SK-N-SH (cell line): ENCODE data around the gene IRGQ. TPM values are rescaled to one million over a fixed set of nuclear protein-coding genes. Genes with fewer than 3 reads are reported as not detected.

Source experiments
- CTCF ChIA-PET: fragments of 300-600, 350-600 bp; formaldehyde crosslinking; extraction: SDS; loops from one replicate; lab custom pipeline; 2021; lab: Yijun Ruan, JAX
- POLR2A ChIA-PET: fragments of 350-600 bp; sonication (Branson Sonifier 250); formaldehyde crosslinking; extraction: SDS; loops from one replicate; lab custom pipeline; 2020; ENCODE audit warnings: antibody characterized with exemption, inconsistent platforms; lab: Yijun Ruan, JAX
- DNase-seq: peaks from one replicate; pipeline ENCODE4 v3.0.0; 2012
- H2AFZ ChIP-seq: fragments of 200-600 bp; sonication (generic); 2 replicates; pipeline ENCODE4 v1.8.1; 2016; ENCODE audit warnings: antibody characterized with exemption, mild to moderate bottlenecking, low read depth
- H3F3A ChIP-seq: fragments of 200-600 bp; sonication (generic); replicated peaks from 2 replicates; pipeline ENCODE3; 2016; ENCODE audit warnings: antibody characterized with exemption, mild to moderate bottlenecking; ENCODE audit not compliant: insufficient read depth
- H3K27ac ChIP-seq, 2 experiments: fragments of 200-500 bp in 1 of 2; fragments of 200-600 bp in 1 of 2; sonication (Bioruptor generic) in 1 of 2; sonication (generic), shearing (Covaris generic) in 1 of 2; 2 replicates each; pipeline versions ENCODE4 v1.5.1 to v1.6.1; 2014 to 2016; ENCODE audit warnings: low read depth in 2 of 2, inconsistent platforms in 1 of 2, low read length in 1 of 2, mild to moderate bottlenecking in 1 of 2, mixed read lengths in 1 of 2
- H3K27me3 ChIP-seq: fragments of 200-600 bp; sonication (generic), shearing (Covaris generic); 2 replicates; pipeline ENCODE4 v1.6.1; 2016; ENCODE audit warnings: mixed run types; ENCODE audit not compliant: insufficient read depth
- H3K36me3 ChIP-seq, 2 experiments: fragments of 200-500 bp in 1 of 2; fragments of 200-600 bp in 1 of 2; sonication (Bioruptor generic) in 1 of 2; sonication (generic) in 1 of 2; replicated peaks in 1 of 2; 2 replicates each; pipeline versions ENCODE3 to v1.5.1; 2014 to 2016; ENCODE audit warnings: low read length in 1 of 2, mild to moderate bottlenecking in 1 of 2; ENCODE audit not compliant: insufficient read depth in 2 of 2, control insufficient read depth in 1 of 2
- H3K4me1 ChIP-seq, 2 experiments: fragments of 200-500 bp in 1 of 2; fragments of 200-600 bp in 1 of 2; sonication (Bioruptor generic) in 1 of 2; sonication (generic), shearing (Covaris generic) in 1 of 2; 2 replicates each; pipeline versions ENCODE4 v1.5.1 to v1.6.1; 2014 to 2016; ENCODE audit warnings: low read depth in 1 of 2, low read length in 1 of 2, mixed run types in 1 of 2; ENCODE audit not compliant: insufficient read depth in 2 of 2, control insufficient read depth in 1 of 2
- H3K4me2 ChIP-seq: fragments of 200-600 bp; sonication (generic), shearing (Covaris generic); 2 replicates; pipeline ENCODE4 v1.6.1; 2017; ENCODE audit warnings: mixed run types
- H3K4me3 ChIP-seq, 2 experiments: fragments of 200-500 bp in 1 of 2; fragments of 200-600 bp in 1 of 2; sonication (Bioruptor generic) in 1 of 2; sonication (generic), shearing (Covaris generic) in 1 of 2; 2 replicates each; pipeline versions ENCODE4 v1.5.1 to v1.8.1; 2014 to 2016; ENCODE audit warnings: low read depth in 2 of 2, inconsistent platforms in 1 of 2, low read length in 1 of 2, mild to moderate bottlenecking in 1 of 2, mixed read lengths in 1 of 2, moderate library complexity in 1 of 2
- H3K79me2 ChIP-seq: fragments of 200-600 bp; sonication (generic); 2 replicates; pipeline ENCODE4 v1.8.1; 2017; ENCODE audit warnings: mild to moderate bottlenecking; ENCODE audit not compliant: insufficient read depth
- H3K9ac ChIP-seq: fragments of 200-600 bp; sonication (generic); 2 replicates; pipeline ENCODE4 v1.6.1; 2017; ENCODE audit warnings: mixed run types
- H3K9me2 ChIP-seq: fragments of 200-600 bp; sonication (generic); 2 replicates; pipeline ENCODE4 v1.6.1; 2017; ENCODE audit warnings: mixed run types
- H3K9me3 ChIP-seq: fragments of 200-600 bp; sonication (generic); 2 replicates; pipeline ENCODE4 v1.6.1; 2017; ENCODE audit warnings: mixed run types, mild to moderate bottlenecking, moderate library complexity
- H4K20me1 ChIP-seq: fragments of 200-600 bp; sonication (generic); 2 replicates; pipeline ENCODE4 v1.6.1; 2017; ENCODE audit warnings: mild to moderate bottlenecking, mixed run types; ENCODE audit not compliant: insufficient read depth
- CHD2 ChIP-seq: fragments of 150-350 bp; IDR thresholded peaks from 2 replicates; pipeline ENCODE4 v1.6.1; 2018; ENCODE audit warnings: low read length; ENCODE audit not compliant: partially characterized antibody
- ELF1 ChIP-seq: IDR thresholded peaks from 2 replicates; pipeline ENCODE4 v1.4.0; 2012
- EP300 ChIP-seq, 2 experiments: IDR thresholded peaks; 2 replicates each; pipeline versions ENCODE4 v1.4.0 to v1.6.1; 2012; ENCODE audit warnings: borderline replicate concordance in 1 of 2, low read depth in 1 of 2, low read length in 1 of 2
- FOXJ3 ChIP-seq: sonication (generic); formaldehyde crosslinking; IDR thresholded peaks from 2 replicates; pipeline ENCODE4 v1.5.1; 2020; ENCODE audit warnings: mild to moderate bottlenecking, missing genetic modification reagents
- GABPA ChIP-seq: IDR thresholded peaks from 2 replicates; pipeline ENCODE4 v1.4.0; 2012; ENCODE audit warnings: low read depth, mild to moderate bottlenecking
- GATA2 ChIP-seq: sonication (generic); formaldehyde crosslinking; IDR thresholded peaks from 2 replicates; pipeline ENCODE4 v1.5.0; 2020; ENCODE audit warnings: mild to moderate bottlenecking, missing genetic modification reagents
- MXI1 ChIP-seq: IDR thresholded peaks from 2 replicates; pipeline ENCODE4 v1.6.1; 2012; ENCODE audit warnings: mild to moderate bottlenecking, low read depth, low read length, improper control_type of control experiment
- PBX3 ChIP-seq: IDR thresholded peaks from 2 replicates; pipeline ENCODE4; 2012
- POLR2AphosphoS5 ChIP-seq: IDR thresholded peaks from 2 replicates; pipeline ENCODE4 v1.6.1; 2012; ENCODE audit warnings: low read depth, low read length
- RAD21 ChIP-seq: IDR thresholded peaks from 2 replicates; pipeline ENCODE4 v1.6.1; 2012; ENCODE audit warnings: mild to moderate bottlenecking, low read length
- RFX5 ChIP-seq: IDR thresholded peaks from 2 replicates; pipeline ENCODE4 v1.6.1; 2012; ENCODE audit warnings: mild to moderate bottlenecking, improper control_type of control experiment, low read length
- RXRA ChIP-seq: IDR thresholded peaks from 2 replicates; pipeline ENCODE4 v1.4.0; 2012; ENCODE audit warnings: low read depth, mild to moderate bottlenecking, borderline replicate concordance
- TEAD4 ChIP-seq: IDR thresholded peaks from 2 replicates; pipeline ENCODE4 v1.4.0; 2012; ENCODE audit warnings: mild to moderate bottlenecking, borderline replicate concordance; ENCODE audit not compliant: insufficient read depth
- YY1 ChIP-seq: IDR thresholded peaks from 2 replicates; pipeline ENCODE4 v1.4.0; 2012; ENCODE audit warnings: low read depth, mild to moderate bottlenecking
- ZBTB33 ChIP-seq: IDR thresholded peaks from 2 replicates; pipeline ENCODE4 v1.4.0; 2012; ENCODE audit warnings: low read depth, borderline replicate concordance
- WGBS: methylation state at CpG from one replicate; pipeline ENCODE4 v1.1.6; 2017; ENCODE audit warnings: low lambda C conversion rate; 5-methylcytosine and 5-hydroxymethylcytosine counted together
- polyA plus RNA-seq, 3 experiments: library from polyadenylated mRNA; depleted of rRNA; stranded (reverse); fragments of >200 nt; gene quantifications; 2 replicates each; pipeline ENCODE4 v1.2.3, GENCODE V29; 2012
- TF ChIP-seq, protein P1 (sequence below): fragments of 150-350 bp; IDR thresholded peaks from 2 replicates; pipeline ENCODE4 v1.6.1; 2017; ENCODE audit warnings: antibody characterized with exemption, low read length, low read depth, borderline replicate concordance
- TF ChIP-seq, protein P2 (sequence below): fragments of 150-350 bp; IDR thresholded peaks from 2 replicates; pipeline ENCODE4 v1.6.1; 2016; ENCODE audit warnings: mild to moderate bottlenecking, low read depth, low read length
- TF ChIP-seq, protein P3 (sequence below): fragments of 200-600 bp; sonication (generic); IDR thresholded peaks from 2 replicates; pipeline ENCODE4 v1.6.1; 2017; ENCODE audit warnings: antibody characterized with exemption, mild to moderate bottlenecking, moderate library complexity

The IRGQ gene
- polyA plus RNA-seq, 1 of the 3 experiments (the other 2 are of a cell fraction), result 8.4 TPM

- TF ChIP-seq, protein P1, sequence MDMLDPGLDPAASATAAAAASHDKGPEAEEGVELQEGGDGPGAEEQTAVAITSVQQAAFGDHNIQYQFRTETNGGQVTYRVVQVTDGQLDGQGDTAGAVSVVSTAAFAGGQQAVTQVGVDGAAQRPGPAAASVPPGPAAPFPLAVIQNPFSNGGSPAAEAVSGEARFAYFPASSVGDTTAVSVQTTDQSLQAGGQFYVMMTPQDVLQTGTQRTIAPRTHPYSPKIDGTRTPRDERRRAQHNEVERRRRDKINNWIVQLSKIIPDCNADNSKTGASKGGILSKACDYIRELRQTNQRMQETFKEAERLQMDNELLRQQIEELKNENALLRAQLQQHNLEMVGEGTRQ, result no peak
- TF ChIP-seq TEAD4, result no peak
- no peak for TF ChIP-seq YY1
- TF ChIP-seq, all 33 proteins: peak for 2
Measured at GRCh38 chr19:43586346-43586745, 9.6 kb downstream of the IRGQ start (continued).

DNA sequence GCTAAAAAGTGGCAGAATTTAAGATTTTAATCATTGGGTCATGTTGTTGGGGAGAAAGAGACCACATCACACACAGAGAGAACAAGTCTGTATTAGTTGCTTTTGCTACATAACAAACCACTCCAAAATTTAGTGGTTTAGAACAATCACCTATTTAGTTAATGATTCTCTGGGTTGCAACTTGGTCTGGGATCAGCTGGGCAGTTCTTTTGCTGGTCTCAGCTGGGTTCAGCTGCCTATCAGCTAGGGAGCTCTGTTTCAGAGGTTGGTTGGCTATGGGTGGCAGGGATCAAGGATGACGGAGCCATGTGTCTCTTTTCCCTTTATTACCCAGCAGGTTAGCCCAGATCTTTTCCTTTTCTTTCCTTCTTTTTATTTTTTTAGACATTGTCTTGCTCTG, 11.4 kb downstream of the IRGQ start:
- POLR2A ChIA-PET, result interaction anchor here (1.4 kb wide), 1 partner anchor 11 kb away, joined by 4 read pairs; the partner anchor contains the start of gene IRGQ

DNA sequence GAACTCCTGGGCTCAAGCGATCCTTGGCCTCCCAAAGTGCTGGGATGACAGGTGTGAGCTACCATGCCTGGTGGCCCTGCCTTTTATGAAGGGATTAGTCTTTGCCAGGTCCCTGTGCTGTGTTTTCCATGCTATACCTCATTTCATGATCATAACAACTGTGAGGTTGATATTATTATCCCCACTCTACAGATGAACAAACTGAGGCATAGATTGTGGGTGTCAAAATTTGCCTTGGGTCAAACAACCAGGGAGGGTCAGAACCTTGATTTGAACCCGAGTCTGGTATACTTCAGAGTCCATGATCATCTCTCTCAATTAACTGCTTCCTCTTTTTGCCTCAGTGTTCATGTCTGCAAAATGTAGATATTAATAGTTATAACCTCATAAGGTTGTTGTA, 13.4 kb downstream of the IRGQ start:
- Histone ChIP-seq H3K9ac (no peak overlapping the region), H3K36me3 (peaks cover 0 to 7% of the 10 kb centered on the region in 2 experiments), H3K27ac (no peak overlapping the region), H3F3A (peaks cover 3% of the 10 kb centered on the region), H3K27me3 (no peaks in the 10 kb centered on the region), H3K4me2 (no peak overlapping the region), H3K4me1 (peaks cover 0 to 20% of the 10 kb centered on the region in 2 experiments; a peak in 1 of 4 replicates), H3K9me3 (no peaks in the 10 kb centered on the region), H4K20me1 (no peaks in the 10 kb centered on the region), H3K4me3 (no peak overlapping the region), H3K79me2 (0 out of 2 replicates have a peak, but pooled peaks cover 6% of the 10 kb centered on the region), H2AFZ (no peak overlapping the region), H3K9me2 (no peaks in the 10 kb centered on the region)
- DNase-seq, result no peak
- POLR2A ChIA-PET, result no interaction called here
- WGBS, result 81% methylated on average over 2 of the region's 2 CpGs
- CTCF ChIA-PET, result interaction anchor here (0.6 to 1.1 kb wide), 2 partner anchors 12 to 135 kb away, joined by 3 to 10 read pairs; no protein-coding TSS in a partner anchor
- TF ChIP-seq ELF1 (no peak), RFX5 (no peak), FOXJ3 (CRISPR knock-in tag) (no peak), GATA2 (CRISPR knock-in tag) (no peak), POLR2AphosphoS5 (no peak), MXI1 (no peak), RXRA (no peak), ZBTB33 (no peak), GABPA (no peak), PBX3 (no peak), TEAD4 (no peak), RAD21 (no peak), CHD2 (no peak)
- TF ChIP-seq, protein P2, sequence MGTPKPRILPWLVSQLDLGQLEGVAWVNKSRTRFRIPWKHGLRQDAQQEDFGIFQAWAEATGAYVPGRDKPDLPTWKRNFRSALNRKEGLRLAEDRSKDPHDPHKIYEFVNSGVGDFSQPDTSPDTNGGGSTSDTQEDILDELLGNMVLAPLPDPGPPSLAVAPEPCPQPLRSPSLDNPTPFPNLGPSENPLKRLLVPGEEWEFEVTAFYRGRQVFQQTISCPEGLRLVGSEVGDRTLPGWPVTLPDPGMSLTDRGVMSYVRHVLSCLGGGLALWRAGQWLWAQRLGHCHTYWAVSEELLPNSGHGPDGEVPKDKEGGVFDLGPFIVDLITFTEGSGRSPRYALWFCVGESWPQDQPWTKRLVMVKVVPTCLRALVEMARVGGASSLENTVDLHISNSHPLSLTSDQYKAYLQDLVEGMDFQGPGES, result no peak
- TF ChIP-seq, protein P3, sequence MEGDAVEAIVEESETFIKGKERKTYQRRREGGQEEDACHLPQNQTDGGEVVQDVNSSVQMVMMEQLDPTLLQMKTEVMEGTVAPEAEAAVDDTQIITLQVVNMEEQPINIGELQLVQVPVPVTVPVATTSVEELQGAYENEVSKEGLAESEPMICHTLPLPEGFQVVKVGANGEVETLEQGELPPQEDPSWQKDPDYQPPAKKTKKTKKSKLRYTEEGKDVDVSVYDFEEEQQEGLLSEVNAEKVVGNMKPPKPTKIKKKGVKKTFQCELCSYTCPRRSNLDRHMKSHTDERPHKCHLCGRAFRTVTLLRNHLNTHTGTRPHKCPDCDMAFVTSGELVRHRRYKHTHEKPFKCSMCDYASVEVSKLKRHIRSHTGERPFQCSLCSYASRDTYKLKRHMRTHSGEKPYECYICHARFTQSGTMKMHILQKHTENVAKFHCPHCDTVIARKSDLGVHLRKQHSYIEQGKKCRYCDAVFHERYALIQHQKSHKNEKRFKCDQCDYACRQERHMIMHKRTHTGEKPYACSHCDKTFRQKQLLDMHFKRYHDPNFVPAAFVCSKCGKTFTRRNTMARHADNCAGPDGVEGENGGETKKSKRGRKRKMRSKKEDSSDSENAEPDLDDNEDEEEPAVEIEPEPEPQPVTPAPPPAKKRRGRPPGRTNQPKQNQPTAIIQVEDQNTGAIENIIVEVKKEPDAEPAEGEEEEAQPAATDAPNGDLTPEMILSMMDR, result no peak

More for the DNA sequence above, 11.4 kb downstream of the IRGQ start:
- Histone ChIP-seq H3K9me3 (no peaks in the 10 kb centered on the region), H3K4me3 (no peak overlapping the region), H3K4me1 (peaks cover 0 to 20% of the 10 kb centered on the region in 2 experiments; a peak in 1 of 4 replicates), H3K79me2 (peaks cover 10% of the 10 kb centered on the region; the same call in 1 of the 2 replicates), H3K36me3 (peaks cover 3 to 7% of the 10 kb centered on the region in 2 experiments), H2AFZ (no peak overlapping the region), H3F3A (peaks cover 3% of the 10 kb centered on the region), H3K4me2 (no peak overlapping the region), H3K27me3 (no peaks in the 10 kb centered on the region), H4K20me1 (no peaks in the 10 kb centered on the region), H3K9ac (no peak overlapping the region)
- no peak for DNase-seq
- WGBS, result 90% methylated on average over 1 of the region's 1 CpG
- CTCF ChIA-PET, result interaction anchor here (0.9 to 4.3 kb wide), 3 partner anchors 10 to 30 kb away, joined by 3 to 25 read pairs (median 5); partner anchors contain the start of gene XRCC1
- no peak for TF ChIP-seq MXI1
- no peak for TF ChIP-seq EP300 (IDR thresholded peaks at IDR 0.05; ENCODE audit: borderline replicate concordance in 1 of 2, low read depth in 1 of 2, low read length in 1 of 2)
- TF ChIP-seq, all 33 proteins: peak for 0
- H3K27ac ChIP-seq, result no peak overlapping the region
- H3K9me2 ChIP-seq, result no peaks in the 10 kb centered on the region
